A549 (cell line): ENCODE results near the gene MAN1A2. TPM values are rescaled to one million over a fixed set of nuclear protein-coding genes. Genes with fewer than 3 reads are reported as not detected.

Experiments used
- ATAC-seq, 2 experiments: fragments of 200-7000 bp in 1 of 2; fragments of >200 bp in 1 of 2; cut with Nextera tagmentation in 1 of 2; cut with Tn5 transposase in 1 of 2; 3 replicates each; pipeline versions ENCODE4 v1.8.0 to v1.9.1; 2018 to 2020; ENCODE audit warnings: mild to moderate bottlenecking in 1 of 2, moderate library complexity in 1 of 2
- CTCF ChIA-PET: fragments of 300-600 bp; sonication (Branson Sonifier 250); formaldehyde crosslinking; extraction: SDS; loops from one replicate; lab custom pipeline; 2021; ENCODE audit warnings: antibody characterized with exemption, inconsistent platforms; lab: Yijun Ruan, JAX
- POLR2A ChIA-PET: fragments of 350-600 bp; formaldehyde crosslinking; extraction: SDS; loops from one replicate; lab custom pipeline; 2021; ENCODE audit warnings: antibody characterized with exemption, inconsistent platforms; lab: Yijun Ruan, JAX
- DNase-seq, 2 experiments: peaks; one replicate each; pipeline versions ENCODE4 v3.0.0 to v3.0.0-alpha.2; 2011 to 2016; ENCODE audit warnings: low read depth in 1 of 2, low spot score in 1 of 2
- FAIRE-seq: peaks from 2 replicates; lab custom pipeline; 2011; peaks lifted over from hg19 to GRCh38; lab: Jason Lieb, UNC
- H3K27ac ChIP-seq, 2 experiments: fragments of >200 bp; sonication (Bioruptor Twin); formaldehyde crosslinking; 3 replicates each; pipeline ENCODE4 v1.5.1; 2016 to 2017
- H3K4me1 ChIP-seq: fragments of >200 bp; sonication (Bioruptor Twin); formaldehyde crosslinking; 3 replicates; pipeline ENCODE4 v1.6.1; 2016
- H3K4me2 ChIP-seq: fragments of >200 bp; sonication (Bioruptor Twin); formaldehyde crosslinking; 3 replicates; pipeline ENCODE4 v1.6.1; 2016
- H3K4me3 ChIP-seq: fragments of >200 bp; sonication (Bioruptor Twin); formaldehyde crosslinking; 3 replicates; pipeline ENCODE4 v1.5.1; 2016
- H3K9me3 ChIP-seq: fragments of >200 bp; sonication (Bioruptor Twin); formaldehyde crosslinking; 3 replicates; pipeline ENCODE4 v1.6.1; 2016
- BHLHE40 ChIP-seq: IDR thresholded peaks from 2 replicates; pipeline ENCODE4 v1.6.1; 2012; ENCODE audit warnings: low read depth, low read length, inconsistent platforms
- CBX8 ChIP-seq: fragments of 200-600 bp; sonication (generic); IDR thresholded peaks from 2 replicates; pipeline ENCODE4 v1.6.1; 2016
- CHD2 ChIP-seq: fragments of 150-350 bp; IDR thresholded peaks from 2 replicates; pipeline ENCODE4 v1.6.1; 2014; ENCODE audit warnings: low read length; ENCODE audit not compliant: partially characterized antibody
- CHD4 ChIP-seq: fragments of 200-600 bp; sonication (generic); IDR thresholded peaks from 2 replicates; pipeline ENCODE4 v1.6.1; 2016; ENCODE audit warnings: antibody characterized with exemption, mild to moderate bottlenecking, borderline replicate concordance
- EHMT2 ChIP-seq: fragments of 200-600 bp; sonication (generic); IDR thresholded peaks from 2 replicates; pipeline ENCODE4 v1.6.1; 2016; ENCODE audit warnings: antibody characterized with exemption, low read depth, mild to moderate bottlenecking, moderate library complexity
- ESRRA ChIP-seq: fragments of 150-350 bp; IDR thresholded peaks from 2 replicates; pipeline ENCODE4 v1.6.1; 2014; ENCODE audit warnings: mild to moderate bottlenecking, low read length, borderline replicate concordance
- FOSB ChIP-seq: fragments of 250-450 bp; sonication (Bioruptor Pico); IDR thresholded peaks from 2 replicates; pipeline ENCODE4 v1.5.0; 2020; ENCODE audit warnings: mild to moderate bottlenecking, moderate library complexity
- FOXS1 ChIP-seq: fragments of 250-450 bp; sonication (Bioruptor Pico); IDR thresholded peaks from 2 replicates; pipeline ENCODE4 v1.5.0; 2020; ENCODE audit warnings: mild to moderate bottlenecking, moderate library complexity
- HDAC2 ChIP-seq: fragments of 200-600 bp; sonication (generic); IDR thresholded peaks from 2 replicates; pipeline ENCODE4 v1.6.1; 2016
- HOXA7 ChIP-seq: fragments of 250-450 bp; sonication (Bioruptor Pico); IDR thresholded peaks from 2 replicates; pipeline ENCODE4 v1.5.0; 2020; ENCODE audit warnings: mild to moderate bottlenecking, moderate library complexity
- HOXB5 ChIP-seq: fragments of 250-450 bp; sonication (Bioruptor Pico); IDR thresholded peaks from 2 replicates; pipeline ENCODE4 v1.5.0; 2020; ENCODE audit warnings: mild to moderate bottlenecking, moderate library complexity
- KDM1A ChIP-seq: fragments of 200-600 bp; sonication (generic); IDR thresholded peaks from 2 replicates; pipeline ENCODE4 v1.6.1; 2016; ENCODE audit warnings: low read depth, mild to moderate bottlenecking
- MAZ ChIP-seq: fragments of 150-350 bp; IDR thresholded peaks from 2 replicates; pipeline ENCODE4 v1.6.1; 2014; ENCODE audit warnings: antibody characterized with exemption, low read depth, low read length, borderline replicate concordance
- MYC ChIP-seq: IDR thresholded peaks from 2 replicates; pipeline ENCODE4 v1.6.1; 2012; ENCODE audit warnings: mild to moderate bottlenecking, inconsistent platforms, low read length, improper control_type of control experiment, borderline replicate concordance
- NPAS2 ChIP-seq: fragments of 250-450 bp; sonication (Bioruptor Pico); IDR thresholded peaks from 2 replicates; pipeline ENCODE4 v1.8.0; 2022; ENCODE audit warnings: mild to moderate bottlenecking, moderate library complexity, borderline replicate concordance
- NR3C1 ChIP-seq: fragments of >200 bp; sonication (Bioruptor Twin); formaldehyde crosslinking; IDR thresholded peaks from 3 replicates; pipeline ENCODE4 v1.6.1; 2017
- POLR2AphosphoS2 ChIP-seq: conservative IDR thresholded peaks from 2 replicates; pipeline ENCODE4 v1.6.1; 2012; ENCODE audit warnings: low read length, improper control_type of control experiment, inconsistent platforms
- RAD21 ChIP-seq, 2 experiments: fragments of >200 bp in 1 of 2; sonication (Bioruptor Twin) in 1 of 2; formaldehyde crosslinking in 1 of 2; IDR thresholded peaks in 1 of 2; conservative IDR thresholded peaks in 1 of 2; 2 replicates in 1 of 2; 3 replicates in 1 of 2; pipeline ENCODE4 v1.6.1; 2012 to 2018; ENCODE audit warnings: inconsistent platforms in 1 of 2
- RARB ChIP-seq: fragments of 250-450 bp; sonication (Bioruptor Pico); IDR thresholded peaks from 2 replicates; pipeline ENCODE4 v1.8.0; 2021; ENCODE audit warnings: mild to moderate bottlenecking, moderate library complexity
- RCOR1 ChIP-seq: fragments of 150-350 bp; IDR thresholded peaks from 2 replicates; pipeline ENCODE4 v1.6.1; 2014; ENCODE audit warnings: antibody characterized with exemption, low read length, low read depth
- REST ChIP-seq: fragments of 200-600 bp; sonication (generic); IDR thresholded peaks from 2 replicates; pipeline ENCODE4 v1.6.1; 2016; ENCODE audit warnings: antibody characterized with exemption, mild to moderate bottlenecking, moderate library complexity
- RNF2 ChIP-seq: fragments of 200-600 bp; sonication (generic); IDR thresholded peaks from 2 replicates; pipeline ENCODE4 v1.6.1; 2016; ENCODE audit warnings: low read depth, mild to moderate bottlenecking, antibody characterized with exemption, moderate library complexity, borderline replicate concordance
- SREBF2 ChIP-seq: fragments of 450-650 bp; IDR thresholded peaks from 2 replicates; pipeline ENCODE4 v1.6.1; 2014; ENCODE audit warnings: mild to moderate bottlenecking, moderate library complexity
- WGBS: methylation state at CpG from one replicate; pipeline ENCODE4 v1.1.6; 2017; ENCODE audit errors: missing lambda C conversion rate; 5-methylcytosine and 5-hydroxymethylcytosine counted together
- polyA plus RNA-seq, 4 experiments: library from polyadenylated mRNA; depleted of rRNA in 3 of 4; stranded (reverse); fragments of >200 nt; fragmentation: RNase III in 1 of 4; extraction: RNeasy Plus Mini Kit Qiagen cat#74134 plus additional on column Dnase treatment in 1 of 4; gene quantifications; 2 replicates in 3 of 4; 3 replicates in 1 of 4; pipeline ENCODE4 v1.2.3, GENCODE V29; 2011 to 2017
- TF ChIP-seq, protein P1 (sequence below): IDR thresholded peaks from 2 replicates; pipeline ENCODE4 v1.6.1; 2012
- TF ChIP-seq, protein P2 (sequence below): fragments of 450-650 bp; IDR thresholded peaks from 2 replicates; pipeline ENCODE4 v1.6.1; 2014; ENCODE audit warnings: antibody characterized with exemption
- TF ChIP-seq, protein P3 (sequence below): fragments of 250-450 bp; sonication (Bioruptor Pico); IDR thresholded peaks from 2 replicates; pipeline ENCODE4 v1.5.0; 2020; ENCODE audit warnings: low read depth, mild to moderate bottlenecking, moderate library complexity

The MAN1A2 gene
- polyA plus RNA-seq, 2 of the 4 experiments (the other 2 are of a cell fraction), result 10.2 to 18.7 TPM

- ChIA-PET CTCF (no interaction called here), POLR2A (no interaction called here)
- no peak overlapping the region for H3K4me3 ChIP-seq
- FAIRE-seq, result no peak
- H3K4me2 ChIP-seq, result no peak overlapping the region
- no peak for DNase-seq
- H3K9me3 ChIP-seq, result no peaks in the 10 kb centered on the region
- TF ChIP-seq CHD2, result no peak
- TF ChIP-seq HDAC2, result no peak
- no peak for TF ChIP-seq SREBF2
- no peak for TF ChIP-seq EHMT2
- TF ChIP-seq MAZ, result no peak
- no peak for TF ChIP-seq MYC
- TF ChIP-seq RCOR1, result no peak
- no peak for TF ChIP-seq KDM1A
- TF ChIP-seq NPAS2 (CRISPR knock-in tag), result no peak
- TF ChIP-seq, protein P1, sequence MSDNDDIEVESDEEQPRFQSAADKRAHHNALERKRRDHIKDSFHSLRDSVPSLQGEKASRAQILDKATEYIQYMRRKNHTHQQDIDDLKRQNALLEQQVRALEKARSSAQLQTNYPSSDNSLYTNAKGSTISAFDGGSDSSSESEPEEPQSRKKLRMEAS, result no peak
- TF ChIP-seq REST, result no peak
- no peak for TF ChIP-seq POLR2AphosphoS2
- TF ChIP-seq NR3C1, result no peak
- TF ChIP-seq BHLHE40, result no peak
- TF ChIP-seq HOXA7 (CRISPR knock-in tag), result no peak
- no peak for TF ChIP-seq CHD4
- no peak for TF ChIP-seq ESRRA
- H3K4me1 ChIP-seq, result peaks cover 4% of the 10 kb centered on the region; the same call in 2 of the 3 replicates
- no peak overlapping the region for H3K27ac ChIP-seq
- ATAC-seq, result no peak
- WGBS, result 87% methylated on average over 3 of the region's 3 CpGs
Measured at GRCh38 chr1:117413412-117413811, 46.2 kb downstream of the MAN1A2 start.

DNA sequence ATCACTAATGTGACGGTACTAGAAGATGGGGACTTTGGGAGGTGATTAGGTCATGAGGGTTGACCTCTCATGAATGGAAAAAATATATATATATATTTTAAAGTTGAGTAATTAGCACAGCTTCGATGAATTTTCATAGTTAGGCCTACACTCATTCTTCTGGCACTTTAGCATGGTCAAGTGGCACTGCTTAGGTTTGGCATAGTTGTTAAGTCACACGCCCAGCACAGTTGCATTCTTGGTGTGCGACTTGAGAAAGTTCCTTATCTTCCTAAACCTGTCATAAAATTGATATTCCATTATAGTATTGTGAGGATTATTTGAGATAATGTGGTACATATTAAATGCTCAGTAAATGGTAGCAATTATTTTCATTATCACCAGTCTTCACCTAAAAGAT, 47.7 kb downstream of the MAN1A2 start:
- ATAC-seq (no peak), DNase-seq (no peak), FAIRE-seq (no peak)
- Histone ChIP-seq H3K4me1 (peaks cover 4% of the 10 kb centered on the region; the same call in 2 of the 3 replicates), H3K4me3 (no peak overlapping the region), H3K9me3 (no peaks in the 10 kb centered on the region), H3K4me2 (no peak overlapping the region), H3K27ac (no peak overlapping the region)
- POLR2A ChIA-PET, result no interaction called here
- TF ChIP-seq MYC (no peak), MAZ (no peak), FOSB (CRISPR knock-in tag) (no peak), HOXB5 (CRISPR knock-in tag) (no peak), CHD4 (no peak), RAD21 (conservative IDR thresholded peaks at IDR 0.05 in 1 of 2, IDR thresholded peaks at IDR 0.05 in 1 of 2) (no peak), RCOR1 (no peak), EHMT2 (no peak), RARB (CRISPR knock-in tag) (no peak), RNF2 (no peak), CBX8 (no peak), HOXA7 (CRISPR knock-in tag) (no peak), FOXS1 (CRISPR knock-in tag) (no peak)
- TF ChIP-seq, protein P2, sequence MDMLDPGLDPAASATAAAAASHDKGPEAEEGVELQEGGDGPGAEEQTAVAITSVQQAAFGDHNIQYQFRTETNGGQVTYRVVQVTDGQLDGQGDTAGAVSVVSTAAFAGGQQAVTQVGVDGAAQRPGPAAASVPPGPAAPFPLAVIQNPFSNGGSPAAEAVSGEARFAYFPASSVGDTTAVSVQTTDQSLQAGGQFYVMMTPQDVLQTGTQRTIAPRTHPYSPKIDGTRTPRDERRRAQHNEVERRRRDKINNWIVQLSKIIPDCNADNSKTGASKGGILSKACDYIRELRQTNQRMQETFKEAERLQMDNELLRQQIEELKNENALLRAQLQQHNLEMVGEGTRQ, result no peak
- TF ChIP-seq, protein P3, sequence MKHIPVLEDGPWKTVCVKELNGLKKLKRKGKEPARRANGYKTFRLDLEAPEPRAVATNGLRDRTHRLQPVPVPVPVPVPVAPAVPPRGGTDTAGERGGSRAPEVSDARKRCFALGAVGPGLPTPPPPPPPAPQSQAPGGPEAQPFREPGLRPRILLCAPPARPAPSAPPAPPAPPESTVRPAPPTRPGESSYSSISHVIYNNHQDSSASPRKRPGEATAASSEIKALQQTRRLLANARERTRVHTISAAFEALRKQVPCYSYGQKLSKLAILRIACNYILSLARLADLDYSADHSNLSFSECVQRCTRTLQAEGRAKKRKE (CRISPR knock-in tag), result no peak
- CTCF ChIA-PET, result no interaction called here
- WGBS, result 80% methylated on average over 4 of the region's 4 CpGs
